Measurements from ENCODE around the gene ZBTB38.

- TF ChIP-seq MYC (IDR thresholded peaks at IDR 0.05; ENCODE audit: low read depth, low read length) (no peak), CTCF (IDR thresholded peaks at IDR 0.05; ENCODE audit: low read depth, low read length) (no peak)
Measured at GRCh38 chr3:141365201-141365600, 3.1 kb upstream of the ZBTB38 start.

Measured in NB4 (cell line).